Hippocampal formation (tissue), 2 donors: Measurements from ENCODE around the gene PARD6G.
"Not testable (repeated sequence)": the region's sequence is repeated elsewhere in the genome, so short reads cannot be mapped to it uniquely, and the experiment has no call there.

Source experiments
- DNase-seq, 2 donors: peaks; one replicate each; lab custom pipeline; 2025; lab: John Stamatoyannopoulos, UW

The PARD6G gene, protein sequence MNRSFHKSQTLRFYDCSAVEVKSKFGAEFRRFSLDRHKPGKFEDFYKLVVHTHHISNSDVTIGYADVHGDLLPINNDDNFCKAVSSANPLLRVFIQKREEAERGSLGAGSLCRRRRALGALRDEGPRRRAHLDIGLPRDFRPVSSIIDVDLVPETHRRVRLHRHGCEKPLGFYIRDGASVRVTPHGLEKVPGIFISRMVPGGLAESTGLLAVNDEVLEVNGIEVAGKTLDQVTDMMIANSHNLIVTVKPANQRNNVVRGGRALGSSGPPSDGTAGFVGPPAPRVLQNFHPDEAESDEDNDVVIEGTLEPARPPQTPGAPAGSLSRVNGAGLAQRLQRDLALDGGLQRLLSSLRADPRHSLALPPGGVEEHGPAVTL

GRCh38 chr18:80247393-80247841, at the start of gene PARD6G:
TSS of gene PARD6G (minus strand) at chr18:80247514. CDS start at chr18:80247348, 166 bp downstream.
- DNase-seq = peak; percentile 77 to 90

DNA sequence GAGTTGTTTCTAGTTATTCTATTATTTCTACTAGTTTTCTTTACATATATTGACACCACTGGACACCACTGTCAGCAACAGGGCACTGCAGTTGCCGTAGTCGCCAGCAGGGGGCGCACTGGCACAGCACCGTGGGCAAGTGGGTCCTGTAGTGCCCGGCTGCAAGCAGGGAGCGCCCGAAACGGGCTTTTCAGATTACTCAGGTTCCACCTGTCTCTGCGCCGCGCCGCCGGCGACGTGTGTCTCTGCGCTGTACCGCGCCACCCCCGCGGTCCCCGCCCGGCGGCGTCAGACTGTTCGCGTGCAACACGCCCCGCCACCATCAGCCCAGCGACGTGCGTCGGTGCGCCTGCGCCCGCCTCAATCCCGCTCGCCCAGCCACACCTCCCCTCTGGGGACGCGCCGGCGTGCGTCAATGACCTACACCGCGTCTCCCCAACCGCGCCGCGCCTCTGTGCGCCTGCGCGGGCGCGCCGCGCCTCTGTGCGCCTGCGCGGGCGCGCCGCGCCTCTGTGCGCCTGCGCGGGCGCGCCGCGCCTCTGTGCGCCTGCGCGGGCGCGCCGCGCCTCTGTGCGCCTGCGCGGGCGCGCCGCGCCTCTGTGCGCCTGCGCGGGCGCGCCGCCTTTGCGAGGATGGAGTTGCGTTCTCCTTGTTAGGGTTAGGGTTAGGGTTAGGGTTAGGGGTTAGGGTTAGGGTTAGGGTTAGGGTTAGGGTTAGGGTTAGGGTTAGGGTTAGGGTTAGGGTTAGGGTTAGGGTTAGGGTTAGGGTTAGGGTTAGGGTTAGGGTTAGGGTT, 15.1 kb upstream of the PARD6G start:
- not testable (repeated sequence) for DNase-seq

DNA sequence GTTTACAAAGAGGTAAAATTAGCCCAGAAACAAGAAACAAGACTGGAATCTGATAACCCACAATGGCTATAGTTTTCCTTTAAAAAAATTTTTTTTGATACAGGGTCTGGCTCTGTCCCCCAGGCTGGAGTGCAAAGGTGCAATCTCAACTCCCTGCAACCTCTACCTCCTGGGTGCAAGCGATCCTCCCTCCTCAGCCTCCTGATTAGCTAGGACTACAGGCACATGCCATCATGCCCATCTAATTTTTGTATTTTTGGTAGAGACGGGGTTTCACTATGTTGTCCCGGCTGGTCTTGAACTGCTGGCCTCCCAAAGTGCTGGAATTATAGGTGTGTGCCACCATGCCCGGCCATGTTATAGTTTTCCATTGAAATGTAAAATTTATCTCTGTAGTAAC, 12.3 kb upstream of the PARD6G start:
- DNase-seq = no peak

GRCh38 chr18:80258640-80259039, 11.3 kb upstream of the PARD6G start:
- no peak for DNase-seq

DNA sequence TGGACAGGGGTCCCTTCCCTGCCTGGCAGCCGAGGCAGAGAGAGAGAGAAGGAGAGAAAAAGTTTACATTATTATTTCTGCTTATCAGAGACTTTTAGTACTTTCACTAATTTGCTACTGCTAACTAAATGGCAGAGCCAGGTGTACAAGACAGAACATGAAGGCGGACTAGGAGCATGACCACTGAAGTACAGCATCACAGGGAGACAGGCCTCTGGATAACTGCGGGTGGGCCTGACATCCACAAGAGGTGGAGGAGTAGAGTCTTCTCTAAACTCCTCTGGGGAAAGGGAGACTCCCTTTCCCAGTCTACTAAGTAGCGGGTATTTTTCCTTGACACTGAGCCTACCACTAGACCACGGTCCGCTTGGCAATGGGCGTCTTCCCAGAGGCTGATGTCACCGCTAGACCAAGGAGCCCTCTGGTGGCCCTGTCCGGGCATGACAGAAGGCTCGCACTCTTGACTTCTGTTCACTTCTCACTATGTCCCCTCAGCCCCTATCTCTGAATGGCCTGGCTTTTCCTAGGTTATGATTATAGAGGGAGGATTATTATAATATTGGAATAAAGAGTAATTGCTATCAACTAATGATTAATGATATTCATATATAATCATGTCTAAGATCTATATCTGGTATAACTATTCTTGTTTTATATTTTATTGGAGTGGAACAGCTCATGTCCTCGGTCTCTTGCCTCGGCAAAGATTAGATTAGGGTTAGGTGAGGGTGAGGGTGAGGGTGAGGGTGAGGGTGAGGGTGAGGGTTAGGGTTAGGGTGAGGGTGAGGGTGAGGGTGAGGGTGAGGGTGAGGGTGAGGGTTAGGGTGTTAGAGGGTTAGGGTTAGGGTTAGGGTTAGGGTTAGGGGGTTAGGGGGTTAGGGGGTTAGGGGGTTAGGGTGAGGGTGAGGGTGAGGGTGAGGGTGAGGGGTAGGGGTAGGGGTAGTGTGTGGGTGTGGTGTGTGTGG, 10.5 kb upstream of the PARD6G start:
- DNase-seq = not testable (repeated sequence)

- DNase-seq = no peak
Measured at GRCh38 chr18:80254971-80255500, 7.7 kb upstream of the PARD6G start.

- no peak for DNase-seq
Measured at GRCh38 chr18:80253871-80254492, 6.7 kb upstream of the PARD6G start.

DNA sequence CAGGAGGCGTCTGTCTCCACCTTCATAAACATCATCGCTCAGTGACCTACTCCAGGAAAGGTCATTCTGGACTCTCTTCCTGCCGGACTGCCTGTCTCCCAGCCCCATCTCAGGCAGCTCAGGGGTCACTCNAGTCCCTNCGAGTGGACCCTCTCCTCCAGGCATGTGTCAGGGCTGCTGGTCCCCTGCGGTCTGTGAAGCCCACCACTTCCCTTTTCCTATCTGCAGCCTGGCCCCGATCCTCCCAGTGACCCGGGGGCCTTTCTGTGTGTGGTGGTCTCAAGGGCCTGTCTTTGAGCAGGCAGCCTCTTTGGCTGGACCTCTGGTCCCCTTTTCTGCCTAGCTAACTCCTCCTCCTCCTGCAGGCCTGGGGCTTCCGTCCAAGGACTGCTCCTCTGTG, 5.9 kb upstream of the PARD6G start:
- DNase-seq = no peak

GRCh38 chr18:80252136-80252535, 4.8 kb upstream of the PARD6G start:
- no peak for DNase-seq

DNA sequence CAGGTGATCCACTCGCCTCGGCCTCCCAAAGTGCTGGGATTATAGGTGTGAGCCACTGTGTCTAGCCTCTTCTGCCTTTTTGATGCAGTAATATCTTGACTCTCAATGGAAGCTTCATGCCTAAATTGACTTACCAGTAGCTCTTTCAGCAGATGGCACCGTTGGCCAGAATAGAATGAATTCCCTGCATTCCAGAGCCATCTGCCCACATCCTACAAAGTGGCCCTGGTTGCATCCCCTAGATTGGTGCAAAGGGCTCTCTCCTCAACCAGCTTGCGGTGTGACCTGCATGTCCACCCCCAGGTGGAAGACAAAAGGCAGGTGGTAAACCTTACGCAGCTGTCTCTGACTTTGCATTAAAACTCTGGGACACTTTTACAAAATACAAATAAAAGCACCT, 4.4 kb upstream of the PARD6G start:
- no peak for DNase-seq

DNA sequence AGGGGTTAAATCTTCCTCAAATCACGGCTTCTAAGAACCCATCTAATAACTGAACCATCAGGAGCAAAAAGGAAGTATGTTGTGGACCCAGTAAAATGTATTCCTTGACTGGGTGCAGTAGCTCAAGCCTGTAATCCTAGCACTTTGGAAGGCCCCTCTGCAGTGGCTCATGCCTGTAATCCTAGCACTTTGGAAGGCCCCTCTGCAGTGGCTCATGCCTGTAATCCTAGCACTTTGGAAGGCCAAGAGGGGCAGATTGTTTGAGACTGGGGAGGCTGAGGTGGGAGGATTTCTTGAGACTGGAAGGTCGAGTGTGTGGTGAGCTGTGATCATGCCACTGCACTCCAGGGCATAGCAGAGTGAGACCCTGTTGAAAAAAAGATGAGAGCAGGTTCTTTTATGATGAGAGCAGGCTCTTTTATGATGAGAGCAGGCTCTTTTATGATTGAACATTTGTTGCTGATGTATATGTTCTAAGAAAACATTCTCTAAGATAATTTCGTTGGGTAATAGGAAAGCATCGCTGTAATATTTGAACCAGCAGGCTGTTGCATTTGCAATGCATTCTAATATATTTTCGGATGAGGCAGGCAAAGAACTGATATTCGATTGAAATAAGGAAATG, 3.5 kb upstream of the PARD6G start:
- DNase-seq = no peak

DNA sequence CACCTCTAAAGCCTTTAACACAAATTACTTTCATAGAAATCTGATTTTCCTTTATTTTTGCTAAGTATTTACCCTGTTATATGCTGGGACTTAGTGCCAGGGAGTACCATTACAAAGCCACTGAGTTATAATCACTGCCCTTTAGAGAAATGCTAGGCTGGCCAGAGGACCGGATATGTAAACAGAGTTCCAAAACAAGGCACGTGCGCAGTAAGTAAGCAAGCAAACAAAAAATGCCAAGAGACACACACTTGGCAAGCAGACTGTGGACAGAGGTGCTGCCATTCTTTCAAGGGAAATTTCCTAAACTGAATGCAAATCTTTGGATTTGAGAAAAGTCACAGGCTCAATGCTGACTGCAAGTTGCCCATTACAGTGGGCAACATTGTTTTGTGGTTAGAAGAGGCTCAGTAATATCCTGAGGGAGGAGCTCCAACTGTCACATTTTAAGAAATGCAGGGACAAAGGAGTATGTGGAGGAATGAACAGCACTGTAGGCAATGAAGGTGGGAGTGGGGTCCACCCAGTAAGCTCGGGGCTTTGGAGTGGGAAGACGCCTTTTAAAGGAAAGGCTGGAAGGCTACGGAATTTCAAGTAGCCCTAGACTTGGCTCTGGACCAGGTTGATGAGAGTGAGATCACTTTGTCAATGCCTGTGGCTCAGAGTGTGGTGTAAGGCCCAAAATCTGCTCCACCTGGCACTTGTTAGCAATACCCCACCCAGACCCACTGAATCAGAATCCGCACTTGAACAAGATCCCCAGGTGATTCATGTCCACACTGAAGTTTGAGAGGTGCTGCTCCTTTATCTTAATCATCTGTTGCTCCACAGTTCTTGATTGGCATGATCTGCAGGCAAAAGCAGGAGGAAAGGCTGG, 2.1 kb upstream of the PARD6G start:
- no peak for DNase-seq

DNA sequence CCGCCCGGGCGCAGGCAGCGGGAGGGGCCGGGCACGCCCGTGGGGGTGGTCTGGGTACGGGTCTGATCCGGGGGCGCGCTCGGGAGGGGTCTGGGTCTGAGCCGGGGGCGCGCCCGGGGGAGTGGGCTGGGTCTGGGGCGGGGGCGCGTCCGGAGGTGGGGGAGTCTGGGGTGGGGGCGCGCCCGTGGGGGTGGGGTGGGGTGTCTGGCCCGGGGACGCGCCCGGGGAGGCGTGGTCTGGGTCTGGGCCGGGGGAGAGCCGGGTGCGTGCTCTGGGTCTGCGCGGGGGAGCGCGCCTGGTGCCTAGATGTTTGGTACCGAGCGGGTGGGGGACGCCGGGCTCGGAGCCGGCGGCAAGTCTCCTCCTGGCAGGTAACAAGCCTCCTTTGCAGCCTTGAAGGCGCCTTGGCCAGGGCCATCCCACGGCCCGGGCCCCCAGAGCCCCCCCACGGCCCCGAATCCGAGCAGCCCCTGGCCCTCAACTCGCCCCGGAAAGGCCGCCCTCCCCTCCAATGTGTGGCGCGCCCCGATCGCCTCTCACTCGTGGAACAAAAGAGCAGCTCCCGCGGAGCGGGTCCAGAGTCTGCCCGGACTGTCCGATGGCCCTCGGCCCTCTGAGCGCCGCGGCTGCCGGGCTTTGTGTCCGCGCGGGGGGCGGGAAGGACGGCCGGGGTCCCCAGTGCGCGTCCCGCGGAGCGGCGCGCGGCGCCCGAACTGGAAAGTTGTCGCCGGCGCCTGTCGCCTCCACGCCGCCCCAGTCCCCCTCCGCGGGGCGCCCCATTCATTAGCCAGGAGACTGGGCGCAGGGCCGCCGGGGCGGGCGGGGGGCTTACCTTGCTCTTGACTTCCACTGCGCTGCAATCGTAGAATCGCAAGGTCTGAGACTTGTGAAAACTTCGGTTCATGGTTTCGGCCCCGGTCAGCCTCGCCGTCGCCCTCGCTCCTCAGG, 595 bp downstream of the PARD6G start:
- no peak for DNase-seq

DNA sequence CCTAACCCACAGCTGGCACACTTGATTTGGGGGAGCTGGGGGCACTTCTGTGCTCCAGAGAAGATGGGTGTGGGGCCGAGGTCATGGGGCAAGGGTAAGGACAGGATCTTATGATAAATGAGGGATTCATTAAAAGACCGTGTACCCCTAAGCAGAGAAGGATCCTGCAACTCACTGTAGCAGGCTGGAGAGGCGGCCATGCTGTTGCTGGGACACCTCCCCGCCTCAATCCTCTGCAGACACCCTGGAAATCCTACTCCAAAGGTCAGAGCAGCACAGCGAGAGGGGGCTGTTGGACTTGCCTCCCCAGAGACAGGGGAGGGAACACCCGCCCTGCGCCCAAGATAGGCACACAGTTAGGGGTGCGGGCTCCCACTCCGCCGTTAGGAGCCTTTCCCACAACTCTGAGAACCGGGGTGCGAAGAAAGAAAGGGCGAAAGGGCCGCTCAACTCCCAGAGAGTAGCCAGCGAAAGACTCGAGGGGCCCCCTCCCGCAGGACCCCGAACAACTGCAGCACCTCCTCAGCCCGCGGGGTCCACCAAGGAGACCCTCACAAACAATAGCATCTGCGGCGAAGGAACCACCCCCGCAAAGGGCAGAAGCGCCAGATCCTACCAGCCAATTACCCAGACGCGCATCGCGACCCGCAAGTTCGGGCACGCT, 1.4 kb downstream of the PARD6G start:
- DNase-seq = no peak

- no peak for DNase-seq
Measured at GRCh38 chr18:80244956-80245730, 2.2 kb downstream of the PARD6G start.

DNA sequence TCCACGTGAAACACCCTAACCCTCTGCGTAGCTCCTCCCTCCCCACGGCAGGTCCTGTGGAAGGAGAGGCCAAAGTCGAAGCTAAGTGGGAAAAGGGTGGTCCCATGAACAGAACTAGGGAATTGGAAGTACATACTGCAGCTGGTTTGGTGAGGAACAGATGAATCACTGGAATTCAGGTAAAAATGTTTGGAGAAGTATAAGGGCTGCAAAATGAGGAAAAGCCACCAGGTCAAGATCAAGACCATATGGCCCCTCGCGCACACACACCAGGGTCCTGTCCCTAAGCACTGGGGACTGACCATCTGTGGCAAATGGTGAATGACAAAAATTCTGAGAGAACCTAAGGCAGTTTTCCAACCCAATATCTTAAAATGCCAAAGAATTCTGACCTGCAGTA, 3.1 kb downstream of the PARD6G start:
- DNase-seq = no peak

DNA sequence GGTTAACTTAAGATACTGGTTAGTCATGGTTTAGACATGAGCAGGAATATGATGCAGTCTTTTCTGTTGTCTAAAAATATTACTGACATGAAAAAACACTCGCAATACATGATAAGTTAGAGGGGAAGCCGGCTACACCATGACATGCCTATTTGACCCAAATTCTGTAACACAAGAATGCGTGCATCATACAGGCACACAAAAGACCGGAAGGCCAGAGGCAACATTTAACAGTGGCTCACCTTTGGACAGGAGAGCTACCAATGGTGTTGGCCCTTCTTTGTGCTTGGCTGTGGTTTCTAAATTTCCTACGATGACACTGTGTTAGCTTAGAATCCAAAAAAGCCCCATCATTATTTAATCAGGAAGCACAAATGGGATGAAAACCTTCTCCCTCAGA, 4.1 kb downstream of the PARD6G start:
- DNase-seq = no peak
